Measurements from ENCODE around the gene PPP6R1.

PPP6R1 gene

GRCh38 chr19:55257461-55258420 is 1.1 kb downstream of the PPP6R1 start:
- DNase-seq (ENCODE audit: low spot score): no peak

GRCh38 chr19:55256562-55257460 is 2.0 kb downstream of the PPP6R1 start:
- no peak for DNase-seq (ENCODE audit: low spot score)

GRCh38 chr19:55255618-55256423 is 3.0 kb downstream of the PPP6R1 start:
- DNase-seq (ENCODE audit: low spot score): no peak

GRCh38 chr19:55254625-55254977 is 4.2 kb downstream of the PPP6R1 start:
- no peak for DNase-seq (ENCODE audit: low spot score)

- no peak for DNase-seq (ENCODE audit: low spot score)
Measured at GRCh38 chr19:55253842-55254624, 4.8 kb downstream of the PPP6R1 start.

- DNase-seq (ENCODE audit: low spot score): no peak
Measured at GRCh38 chr19:55252760-55253663, 5.8 kb downstream of the PPP6R1 start.

GRCh38 chr19:55251341-55252081 is 7.3 kb downstream of the PPP6R1 start:
- peak; percentile 18 for DNase-seq (ENCODE audit: low spot score)

GRCh38 chr19:55250262-55251036 is 8.4 kb downstream of the PPP6R1 start:
- no peak for DNase-seq (ENCODE audit: low spot score)

GRCh38 chr19:55249841-55250240 is 9.0 kb downstream of the PPP6R1 start:
- DNase-seq (ENCODE audit: low spot score): no peak

- DNase-seq (ENCODE audit: low spot score): no peak
Measured at GRCh38 chr19:55248704-55249103, 10.1 kb downstream of the PPP6R1 start.

- no peak for DNase-seq (ENCODE audit: low spot score)
Measured at GRCh38 chr19:55248166-55248675, 10.6 kb downstream of the PPP6R1 start.

- no peak for DNase-seq (ENCODE audit: low spot score)
Measured at GRCh38 chr19:55247621-55248099, 11.2 kb downstream of the PPP6R1 start.

- DNase-seq (ENCODE audit: low spot score): no peak
Measured at GRCh38 chr19:55246462-55247451, 12.1 kb downstream of the PPP6R1 start.

- no peak for DNase-seq (ENCODE audit: low spot score)
Measured at GRCh38 chr19:55245236-55245904, 13.4 kb downstream of the PPP6R1 start.

- no peak for DNase-seq (ENCODE audit: low spot score)
Measured at GRCh38 chr19:55244004-55244680, 14.7 kb downstream of the PPP6R1 start.

GRCh38 chr19:55242517-55242916 is 16.3 kb downstream of the PPP6R1 start:
- no peak for DNase-seq (ENCODE audit: low spot score)
